PC-9 (cell line): ENCODE results near the gene STX2. TPM values are rescaled to one million over a fixed set of nuclear protein-coding genes. Genes with fewer than 3 reads are reported as not detected.
"Not testable (repeated sequence)": the region's sequence is repeated elsewhere in the genome, so short reads cannot be mapped to it uniquely, and the experiment has no call there.

Experiments
- BruUV-seq: library from RNA; stranded (reverse); fragments of 400-500 nt; replicated peaks from 2 replicates; lab custom pipeline; 2021; lab: Mats Ljungman, UMichigan
- CTCF ChIA-PET: fragments of 300-600 bp; sonication (Branson Sonifier 250); formaldehyde crosslinking; loops from one replicate; lab custom pipeline; 2022; ENCODE audit warnings: antibody characterized with exemption; lab: Charles Lee
- POLR2A ChIA-PET: fragments of 300-600 bp; sonication (Branson Sonifier 250); formaldehyde crosslinking; loops from one replicate; lab custom pipeline; 2022; ENCODE audit warnings: antibody characterized with exemption; ENCODE audit not compliant: unreplicated experiment; lab: Charles Lee
- DNase-seq, 2 experiments: peaks; one replicate each; pipeline versions ENCODE4 v3.0.0 to v3.0.0-alpha.2; 2015 to 2022; ENCODE audit warnings: mixed read lengths in 1 of 2
- H2AFZ ChIP-seq: fragments of 200-600 bp; sonication (generic); 2 replicates; pipeline ENCODE4 v1.8.1; 2017; ENCODE audit warnings: antibody characterized with exemption
- H3F3A ChIP-seq: fragments of 200-600 bp; sonication (generic); 2 replicates; pipeline ENCODE4 v1.8.1; 2017; ENCODE audit warnings: antibody characterized with exemption, mild to moderate bottlenecking, low read depth; ENCODE audit not compliant: insufficient read depth
- H3K27ac ChIP-seq: fragments of 200-600 bp; sonication (generic); 2 replicates; pipeline ENCODE4 v1.6.1; 2016; ENCODE audit warnings: mixed run types
- H3K27me3 ChIP-seq: fragments of 200-600 bp; sonication (generic); 2 replicates; pipeline ENCODE4 v1.6.1; 2016; ENCODE audit warnings: low read depth, mixed run types; ENCODE audit not compliant: insufficient read depth
- H3K36me3 ChIP-seq: fragments of 200-600 bp; sonication (generic); 2 replicates; pipeline ENCODE4 v1.6.1; 2016; ENCODE audit warnings: low read depth, mixed run types
- H3K4me1 ChIP-seq: fragments of 200-600 bp; sonication (generic); replicated peaks from 2 replicates; pipeline ENCODE4 v1.6.1; 2016; ENCODE audit warnings: mixed run types; ENCODE audit not compliant: insufficient read depth
- H3K4me2 ChIP-seq: fragments of 200-600 bp; sonication (generic); 2 replicates; pipeline ENCODE4 v1.6.1; 2017; ENCODE audit warnings: mixed run types
- H3K4me3 ChIP-seq: fragments of 200-600 bp; sonication (generic); 2 replicates; pipeline ENCODE4 v1.6.1; 2016; ENCODE audit warnings: mixed run types
- H3K79me2 ChIP-seq: fragments of 200-600 bp; sonication (generic); 2 replicates; pipeline ENCODE4 v1.6.1; 2017; ENCODE audit warnings: low read depth, mixed run types
- H3K9me2 ChIP-seq: fragments of 200-600 bp; sonication (generic); 2 replicates; pipeline ENCODE4 v1.8.1; 2017; ENCODE audit warnings: mild to moderate bottlenecking; ENCODE audit not compliant: insufficient read depth
- H3K9me3 ChIP-seq: fragments of 200-600 bp; sonication (generic); 2 replicates; pipeline ENCODE4 v1.8.1; 2016; ENCODE audit warnings: low read depth; ENCODE audit not compliant: insufficient read depth
- H4K20me1 ChIP-seq: fragments of 200-600 bp; sonication (generic); 2 replicates; pipeline ENCODE4 v1.8.1; 2017; ENCODE audit not compliant: insufficient read depth
- CTCF ChIP-seq: fragments of 200-600 bp; sonication (generic); conservative IDR thresholded peaks from 2 replicates; pipeline ENCODE4 v1.6.1; 2017; ENCODE audit warnings: mixed run types, antibody characterized with exemption, mild to moderate bottlenecking, moderate library complexity
- EZH2 ChIP-seq: fragments of 200-600 bp; sonication (generic); IDR thresholded peaks from 2 replicates; pipeline ENCODE4 v1.8.0; 2017; ENCODE audit warnings: antibody characterized with exemption, low read depth
- intact Hi-C: fragments of 100-400 bp; cut with micrococcal nuclease; formaldehyde crosslinking; loops from one replicate; pipeline ENCODE4 v1.10.0; 2022; ENCODE audit not compliant: unreplicated experiment
- total RNA-seq: library from RNA; stranded (reverse); gene quantifications from 2 replicates; pipeline ENCODE4 v1.2.3, GENCODE V29; 2021

Gene STX2
- total RNA-seq, 1 experiment from 2014 or later, result 9.7 TPM

- Histone ChIP-seq H4K20me1 (no peaks in the 10 kb centered on the region), H3K79me2 (no peaks in the 10 kb centered on the region), H3K4me1 (no peaks in the 10 kb centered on the region), H3K4me3 (no peak overlapping the region), H3K4me2 (no peak overlapping the region), H3K27ac (no peak overlapping the region), H3K9me2 (no peaks in the 10 kb centered on the region), H3K36me3 (no peaks in the 10 kb centered on the region), H2AFZ (no peak overlapping the region), H3K9me3 (0 out of 2 replicates have a peak, but pooled peaks cover 7% of the 10 kb centered on the region), H3K27me3 (peaks cover 4% of the 10 kb centered on the region), H3F3A (no peaks in the 10 kb centered on the region)
- DNase-seq, result no peak
- no peak for TF ChIP-seq CTCF
- TF ChIP-seq EZH2, result no peak
- intact Hi-C loops, result no loop called here
- BruUV-seq, result no TSS peak
- ChIA-PET POLR2A (no interaction called here), CTCF (no interaction called here)
These were observed 51.3 kb downstream of the STX2 start for GRCh38 chr12:130787445-130788410.

- intact Hi-C loops, result no loop called here
- Histone ChIP-seq H3K9me2 (no peaks in the 10 kb centered on the region), H3K9me3 (0 out of 2 replicates have a peak, but pooled peaks cover 7% of the 10 kb centered on the region), H3K27ac (no peak overlapping the region), H2AFZ (no peak overlapping the region), H3K4me3 (no peak overlapping the region), H3K27me3 (peaks cover 4% of the 10 kb centered on the region), H3F3A (no peaks in the 10 kb centered on the region), H3K4me2 (no peak overlapping the region), H4K20me1 (no peaks in the 10 kb centered on the region), H3K79me2 (no peaks in the 10 kb centered on the region), H3K36me3 (no peaks in the 10 kb centered on the region), H3K4me1 (no peaks in the 10 kb centered on the region)
- ChIA-PET CTCF (no interaction called here), POLR2A (no interaction called here)
- BruUV-seq, result no TSS peak
- no peak for TF ChIP-seq CTCF
- TF ChIP-seq EZH2, result no peak
- DNase-seq, result no peak
These were observed 52.0 kb downstream of the STX2 start for GRCh38 chr12:130787041-130787440.

- intact Hi-C loops, result no loop called here
- H3K27ac ChIP-seq, result no peak overlapping the region
- no peaks in the 10 kb centered on the region for H3F3A ChIP-seq
- no peak overlapping the region for H3K4me2 ChIP-seq
- no peak for DNase-seq
- H3K27me3 ChIP-seq, result peaks cover 38% of the 10 kb centered on the region
- no peaks in the 10 kb centered on the region for H4K20me1 ChIP-seq
- no peak overlapping the region for H3K4me3 ChIP-seq
- ChIA-PET POLR2A (no interaction called here), CTCF (no interaction called here)
- no peak overlapping the region for H2AFZ ChIP-seq
- H3K79me2 ChIP-seq, result no peaks in the 10 kb centered on the region
- no peaks in the 10 kb centered on the region for H3K36me3 ChIP-seq
- no peaks in the 10 kb centered on the region for H3K4me1 ChIP-seq
- H3K9me3 ChIP-seq, result 0 out of 2 replicates have a peak, but pooled peaks cover 7% of the 10 kb centered on the region
- no peaks in the 10 kb centered on the region for H3K9me2 ChIP-seq
- BruUV-seq, result no TSS peak
- TF ChIP-seq CTCF, result no peak
- TF ChIP-seq EZH2, result no peak
These were observed 55.8 kb downstream of the STX2 start for GRCh38 chr12:130783110-130783715.

GRCh38 chr12:130782245-130782644 is 56.8 kb downstream of the STX2 start:
- H2AFZ ChIP-seq, H3K79me2 ChIP-seq, H3K9me3 ChIP-seq, H3K9me2 ChIP-seq, CTCF ChIA-PET, H3K4me3 ChIP-seq, H3K27ac ChIP-seq, H3K4me2 ChIP-seq, DNase-seq, H3F3A ChIP-seq, intact Hi-C loops, POLR2A ChIA-PET, H3K36me3 ChIP-seq, H4K20me1 ChIP-seq, BruUV-seq, H3K4me1 ChIP-seq: not testable (repeated sequence)
- peaks cover 48% of the 10 kb centered on the region for H3K27me3 ChIP-seq
